GM19238 (cell line): ENCODE measurements around the gene GOLGA8N.
"Not testable (repeated sequence)": the region's sequence is repeated elsewhere in the genome, so short reads cannot be mapped to it uniquely, and the experiment has no call there.

Experiments used
- DNase-seq: peaks from one replicate; pipeline ENCODE4 v3.0.0; 2011; ENCODE audit warnings: low spot score; ENCODE audit not compliant: insufficient read length

GOLGA8N gene

GRCh38 chr15:32593151-32593550 is at the start of gene GOLGA8N:
Gene GOLGA8N (plus strand): TSS chr15:32593456.
- DNase-seq, result not testable (repeated sequence)

DNA sequence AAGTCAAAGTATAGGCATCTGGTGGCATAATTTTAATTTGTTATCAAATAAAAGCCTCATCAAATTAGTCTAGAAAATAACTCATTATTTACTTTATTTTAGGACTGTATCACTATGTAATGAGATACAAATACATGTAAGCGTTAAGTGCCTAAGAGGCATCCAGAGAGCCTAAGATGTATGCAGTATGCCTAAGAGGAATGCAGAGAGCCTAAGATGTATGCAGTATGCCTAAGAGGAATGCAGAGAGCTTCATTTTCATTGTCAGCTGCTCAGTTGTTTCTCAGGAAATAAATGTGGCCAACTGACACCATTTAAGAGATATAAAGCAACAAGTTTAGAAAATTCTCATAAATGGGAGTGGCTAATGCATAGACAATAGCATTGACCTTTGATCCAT is 49.8 kb upstream of the GOLGA8N start:
- DNase-seq, result not testable (repeated sequence)

DNA sequence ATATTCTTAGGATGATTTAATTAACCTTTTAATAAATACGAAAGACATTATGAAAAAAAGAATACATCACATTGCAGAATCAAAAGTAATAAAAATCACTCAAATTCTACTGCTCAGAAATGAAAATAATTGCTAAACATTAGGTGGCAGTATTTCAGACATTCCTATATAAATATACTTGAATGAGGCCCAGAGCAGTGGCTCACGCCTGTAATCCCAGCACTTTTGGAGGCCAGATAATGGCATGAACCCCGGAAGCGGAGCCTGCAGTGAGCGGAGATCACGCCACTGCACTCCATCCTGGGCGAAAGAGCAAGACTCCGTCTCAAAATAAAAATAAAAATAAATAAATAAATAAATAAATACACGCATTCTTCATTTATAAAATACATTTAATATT is 48.1 kb upstream of the GOLGA8N start:
- not testable (repeated sequence) for DNase-seq

DNA sequence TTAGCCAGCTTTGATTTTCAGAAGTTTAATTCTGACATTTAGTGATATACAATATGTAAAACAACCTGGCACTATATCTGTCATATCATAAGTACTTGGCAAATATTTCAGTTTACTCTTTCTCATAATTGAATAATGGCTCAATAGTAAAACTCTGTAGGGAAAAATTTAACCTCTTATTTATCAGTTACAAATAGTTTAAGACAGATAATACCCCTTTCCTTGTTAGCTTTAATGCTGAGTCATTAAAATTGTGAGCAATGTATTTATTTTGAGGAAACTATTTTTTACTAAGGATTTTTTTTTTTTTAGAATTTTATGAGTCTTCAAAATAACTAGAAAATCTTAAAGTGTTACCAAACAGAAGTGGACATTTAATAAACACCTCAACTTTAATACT is 38.7 kb upstream of the GOLGA8N start:
- not testable (repeated sequence) for DNase-seq

DNA sequence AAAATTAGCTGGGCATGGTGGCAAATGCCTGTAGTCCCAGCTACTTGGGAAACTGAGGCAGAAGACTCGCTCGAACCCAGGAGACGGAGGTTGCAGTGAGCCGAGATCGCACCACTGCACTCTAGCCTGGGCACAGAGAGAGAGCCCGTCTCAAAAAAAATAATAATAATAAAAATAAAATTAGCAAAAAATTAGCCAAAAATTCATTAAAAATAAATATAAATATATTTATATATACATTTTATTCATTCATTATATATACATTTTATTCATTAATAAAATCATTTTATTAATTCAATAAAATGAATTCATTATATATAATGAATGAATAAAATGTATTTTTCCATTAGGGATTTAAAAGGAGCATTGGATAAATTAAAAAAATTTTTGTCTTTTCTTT is 31.1 kb upstream of the GOLGA8N start:
- not testable (repeated sequence) for DNase-seq

DNA sequence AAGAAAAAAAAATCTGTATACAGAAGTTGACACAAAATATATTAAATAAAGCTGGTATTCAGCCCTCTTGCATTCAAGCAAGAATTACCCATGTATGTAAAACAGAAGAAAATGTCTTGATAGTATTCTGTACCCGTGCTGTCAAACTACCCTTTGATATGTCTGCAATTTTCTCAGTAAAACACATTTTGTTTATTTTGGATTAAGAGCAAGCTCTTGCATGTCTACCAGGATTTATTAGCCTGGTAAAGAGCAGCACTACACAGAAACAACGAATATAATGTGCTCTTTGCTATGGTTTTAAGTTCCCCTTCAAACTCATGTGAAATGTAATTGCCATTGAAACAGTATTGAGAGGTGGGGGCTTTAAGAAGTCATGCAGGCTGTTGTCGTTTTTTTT is 24.3 kb upstream of the GOLGA8N start:
- DNase-seq, result not testable (repeated sequence)

DNA sequence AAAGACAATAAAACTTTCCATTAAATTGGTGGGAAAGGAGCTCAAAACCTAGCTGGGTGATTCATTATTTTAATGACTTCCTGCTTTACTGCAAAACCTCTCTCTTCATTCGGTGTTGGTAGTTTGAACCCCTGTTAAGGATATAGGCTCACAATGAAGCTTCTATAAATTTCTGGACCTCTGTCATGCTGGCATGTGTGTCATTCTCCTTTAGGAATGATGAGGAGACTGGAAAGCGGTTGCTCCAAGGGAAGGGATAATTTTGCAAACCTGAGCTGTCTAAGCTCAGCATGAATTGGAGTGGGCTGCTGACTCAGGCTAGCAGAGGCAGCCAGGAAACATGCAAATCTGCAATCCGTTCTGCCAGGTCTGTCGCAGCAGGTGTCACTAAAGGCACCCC is 14.8 kb upstream of the GOLGA8N start:
- not testable (repeated sequence) for DNase-seq

DNA sequence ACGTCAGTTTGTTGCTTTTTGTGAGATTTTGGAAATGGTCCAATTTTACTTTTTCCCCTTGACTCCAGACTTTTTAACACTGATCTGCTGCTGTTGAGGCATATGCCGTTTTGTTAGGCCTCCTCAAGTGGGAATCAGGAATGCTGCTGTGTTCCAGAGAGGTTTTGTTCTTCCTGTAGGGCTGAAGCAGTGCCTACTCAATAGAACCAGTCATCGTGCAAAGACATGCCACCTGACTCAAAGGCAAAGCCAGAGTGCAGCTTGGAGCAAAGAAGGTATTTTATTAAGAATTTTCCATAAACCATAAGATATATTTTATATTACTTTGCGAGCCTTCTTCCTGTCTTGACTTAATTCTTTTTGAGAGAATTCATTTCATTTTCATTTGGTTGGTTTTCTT is 7.4 kb upstream of the GOLGA8N start:
- not testable (repeated sequence) for DNase-seq

DNA sequence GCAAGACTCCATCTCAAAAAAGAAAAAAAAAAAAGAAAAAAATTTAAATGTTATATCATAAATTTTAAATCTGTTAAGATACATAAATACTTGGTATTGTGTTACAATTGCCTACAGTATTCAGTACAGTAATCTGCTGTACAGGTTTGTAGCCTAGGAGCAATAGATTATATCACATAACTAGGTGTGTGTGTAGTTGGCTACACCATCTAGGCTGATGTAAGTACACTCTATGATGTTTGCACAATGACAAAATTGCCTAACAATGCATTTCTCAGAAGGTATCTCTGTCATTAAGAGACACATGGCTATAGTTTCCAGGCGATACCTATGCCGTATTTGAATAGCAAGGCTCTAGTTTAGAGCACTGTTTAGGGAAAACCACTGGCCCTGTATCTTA is 16.3 kb downstream of the GOLGA8N start:
- DNase-seq, result not testable (repeated sequence)

DNA sequence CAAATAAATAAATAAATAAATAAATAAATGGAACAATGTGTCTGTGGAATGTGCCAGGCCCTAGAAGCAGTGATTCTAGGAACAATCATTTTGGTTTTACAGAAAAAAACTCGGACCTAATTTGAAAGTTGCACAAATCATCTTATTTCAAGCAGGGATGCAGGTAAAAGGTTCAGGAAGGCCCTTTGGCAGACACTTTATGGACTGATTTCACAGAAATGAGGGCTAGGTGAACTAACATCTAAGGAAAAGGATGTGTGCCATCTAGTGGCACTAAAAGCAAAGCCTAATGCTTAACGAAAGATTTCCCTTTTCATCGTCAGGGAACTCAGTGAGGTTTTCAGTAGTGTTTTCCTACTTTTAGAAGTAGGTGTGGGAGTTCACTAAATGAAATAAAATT is 17.5 kb downstream of the GOLGA8N start:
- not testable (repeated sequence) for DNase-seq

- not testable (repeated sequence) for DNase-seq
Measured at GRCh38 chr15:32614712-32615050, 21.4 kb downstream of the GOLGA8N start.

GRCh38 chr15:32615051-32615870 is 22.0 kb downstream of the GOLGA8N start, which contains the start of gene ARHGAP11A:
Gene ARHGAP11A (plus strand): TSS chr15:32615504. CDS start chr15:32616212, 708 bp downstream.
- DNase-seq, result peak; percentile 27

GRCh38 chr15:32615871-32616426 is 22.7 kb downstream of the GOLGA8N start:
- not testable (repeated sequence) for DNase-seq

DNA sequence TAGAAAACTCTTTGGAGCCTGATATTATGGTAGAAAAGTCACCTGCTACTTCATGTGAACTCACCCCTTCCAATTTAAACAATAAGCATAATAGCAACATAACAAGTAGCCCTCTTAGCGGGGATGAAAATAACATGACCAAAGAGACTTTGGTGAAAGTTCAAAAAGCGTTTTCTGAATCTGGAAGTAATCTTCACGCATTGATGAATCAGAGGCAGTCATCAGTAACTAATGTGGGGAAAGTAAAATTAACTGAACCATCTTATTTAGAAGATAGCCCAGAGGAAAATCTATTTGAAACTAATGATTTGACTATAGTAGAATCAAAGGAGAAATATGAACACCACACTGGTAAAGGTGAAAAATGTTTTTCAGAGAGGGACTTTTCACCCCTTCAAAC is 43.2 kb downstream of the GOLGA8N start:
- DNase-seq, result no peak

GRCh38 chr15:32636908-32637567 is 43.8 kb downstream of the GOLGA8N start:
- no peak for DNase-seq

- no peak for DNase-seq
Measured at GRCh38 chr15:32637704-32638103, 44.4 kb downstream of the GOLGA8N start.

- no peak for DNase-seq
Measured at GRCh38 chr15:32641517-32642059, 48.3 kb downstream of the GOLGA8N start, which contains the start of gene SCG5. Gene SCG5 (plus strand): TSS chr15:32641710. CDS start chr15:32643593, 1,883 bp downstream.

DNA sequence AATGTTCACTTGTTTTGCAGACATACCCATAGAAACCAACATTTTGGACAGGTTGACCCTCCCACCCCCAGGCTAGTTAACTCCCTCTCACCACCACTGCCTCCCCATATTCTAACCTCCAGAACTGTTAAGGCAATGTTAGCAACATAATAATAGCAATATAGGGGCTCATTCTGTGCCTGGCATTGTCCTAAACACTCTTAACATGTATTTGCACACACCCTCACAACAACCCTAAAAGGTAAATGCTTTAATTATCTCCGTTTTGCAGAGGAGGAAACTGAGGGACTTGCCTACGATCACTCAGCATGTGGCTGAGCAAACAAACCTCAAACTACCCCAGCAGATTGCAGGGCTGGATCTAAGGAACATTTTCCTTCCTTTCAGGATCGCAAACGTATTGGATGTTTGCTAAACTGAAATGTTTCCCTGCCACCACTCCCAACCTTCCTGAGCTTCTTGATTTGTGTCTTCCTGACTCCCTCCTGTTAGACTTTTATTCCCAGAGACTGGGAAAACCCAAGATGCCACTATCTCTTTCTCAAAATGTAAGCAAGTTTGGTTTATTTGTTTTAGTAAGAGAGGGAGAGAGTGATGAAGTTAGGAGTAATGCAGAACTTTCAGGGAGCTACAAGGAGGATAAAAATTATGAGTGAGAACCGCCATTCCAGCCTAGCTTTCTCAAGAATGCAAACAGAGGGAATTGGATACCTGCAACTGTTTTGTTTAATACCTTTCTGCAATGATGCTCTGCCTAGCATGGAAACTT is 49.6 kb downstream of the GOLGA8N start:
- DNase-seq, result no peak

DNA sequence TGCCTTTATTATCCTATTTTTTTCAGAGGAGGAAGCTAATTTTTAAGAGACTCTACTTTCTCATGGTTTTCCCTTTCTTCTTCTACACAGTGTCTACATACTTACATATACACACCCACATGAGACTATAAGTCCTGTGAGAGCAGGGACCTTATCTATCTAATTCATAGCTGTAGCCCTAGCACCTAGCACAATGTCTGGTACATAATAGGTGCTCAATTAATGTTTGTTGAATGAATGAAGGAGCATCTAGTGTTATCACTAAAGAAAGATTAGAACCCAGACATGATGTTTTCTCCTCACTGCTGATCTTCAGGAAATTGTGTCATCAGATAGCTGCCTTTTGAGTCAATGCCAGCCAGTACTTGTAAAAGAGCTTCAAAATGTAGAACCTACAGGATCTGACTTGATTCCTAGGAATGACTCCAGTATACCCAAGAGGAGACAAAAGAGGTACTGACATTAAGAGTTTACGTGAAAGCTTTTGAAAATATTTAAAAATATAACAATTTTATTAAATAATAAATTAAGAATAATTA is 50.7 kb downstream of the GOLGA8N start:
- DNase-seq, result no peak

GRCh38 chr15:32646291-32646690 is 53.0 kb downstream of the GOLGA8N start:
- DNase-seq, result no peak

GRCh38 chr15:32649342-32649741 is 56.1 kb downstream of the GOLGA8N start:
- no peak for DNase-seq
